Endodermal cell (in vitro differentiated cells): Measurements from ENCODE around the gene PM20D1. TPM values are rescaled to one million over a fixed set of nuclear protein-coding genes. Genes with fewer than 3 reads are reported as not detected.

Source experiments
- DNase-seq: peaks from one replicate; pipeline ENCODE4 v3.0.0-alpha.2; 2017
- H3K27ac ChIP-seq: 2 replicates; pipeline ENCODE4 v1.5.1; 2013; ENCODE audit warnings: mild to moderate bottlenecking, low read depth, low read length, moderate library complexity
- H3K27me3 ChIP-seq: 2 replicates; pipeline ENCODE4 v1.6.1; 2013; ENCODE audit warnings: mild to moderate bottlenecking, low read length, moderate library complexity; ENCODE audit not compliant: insufficient read depth, control insufficient read depth, poor library complexity, severe bottlenecking
- H3K36me3 ChIP-seq: 2 replicates; pipeline ENCODE4 v1.7.0; 2013; ENCODE audit warnings: mild to moderate bottlenecking, low read length, moderate library complexity; ENCODE audit not compliant: control insufficient read depth, insufficient read depth
- H3K4me1 ChIP-seq: one replicate; pipeline ENCODE4 v1.7.0; 2013; ENCODE audit warnings: low read length; ENCODE audit not compliant: control insufficient read depth, insufficient read depth
- H3K4me3 ChIP-seq: 2 replicates; pipeline ENCODE4 v1.5.1; 2013; ENCODE audit warnings: mild to moderate bottlenecking, low read length, moderate library complexity
- H3K9ac ChIP-seq: 2 replicates; pipeline ENCODE4 v1.6.1; 2013; ENCODE audit warnings: mild to moderate bottlenecking, low read length, moderate library complexity; ENCODE audit not compliant: poor library complexity, severe bottlenecking; ENCODE audit errors: extremely low read depth
- H3K9me3 ChIP-seq: 2 replicates; pipeline ENCODE4 v1.6.1; 2013; ENCODE audit warnings: mild to moderate bottlenecking, low read length, moderate library complexity; ENCODE audit not compliant: control insufficient read depth
- H3K27ac Mint-ChIP-seq: 2 replicates; pipeline ENCODE4 v1.8.0; 2020; ENCODE audit warnings: mixed read lengths
- H3K27me3 Mint-ChIP-seq: 2 replicates; pipeline ENCODE4 v1.8.0; 2021; ENCODE audit warnings: mild to moderate bottlenecking, mixed read lengths; ENCODE audit not compliant: insufficient read depth
- H3K36me3 Mint-ChIP-seq: 2 replicates; pipeline ENCODE4 v1.8.0; 2020; ENCODE audit warnings: low read depth, mixed read lengths
- H3K4me1 Mint-ChIP-seq: 2 replicates; pipeline ENCODE4 v1.8.0; 2020; ENCODE audit warnings: mixed read lengths
- H3K4me3 Mint-ChIP-seq: 2 replicates; pipeline ENCODE4 v1.8.0; 2020; ENCODE audit warnings: mild to moderate bottlenecking, moderate library complexity, mixed read lengths
- H3K9me3 Mint-ChIP-seq: 2 replicates; pipeline ENCODE4 v1.8.0; 2020; ENCODE audit warnings: mild to moderate bottlenecking, mixed read lengths
- CTCF ChIP-seq: fragments of 200-600 bp; sonication (generic); conservative IDR thresholded peaks from 2 replicates; pipeline ENCODE4 v1.5.0; 2021; ENCODE audit warnings: antibody characterized with exemption, mild to moderate bottlenecking
- WGBS, 2 experiments: methylation state at CpG; one replicate each; pipeline versions ENCODE4 v1.1.5 to v1.1.7; 2013; ENCODE audit warnings: missing lambda C conversion rate in 2 of 2, mixed read lengths in 1 of 2; ENCODE audit not compliant: insufficient coverage in 1 of 2, insufficient read length in 1 of 2; 5-methylcytosine and 5-hydroxymethylcytosine counted together
- total RNA-seq, 2 donors: library from RNA; stranded (reverse); fragmentation: NEBNext Ultra II Directional in 1 of 2; extraction: Animal tissue kit (Norgen Biotek cat#: 25700) in 1 of 2; gene quantifications; 2 replicates in 1 of 2; 3 replicates in 1 of 2; pipeline ENCODE4 v1.2.1, GENCODE V29; 2021

PM20D1 gene
- total RNA-seq, 2 donors from 2014 or later: not detected

- no peaks in the 10 kb centered on the region for H3K9me3 Mint-ChIP-seq
- Histone ChIP-seq H3K4me3 (no peak overlapping the region), H3K36me3 (peaks cover 25% of the 10 kb centered on the region), H3K9ac (no peak overlapping the region), H3K27me3 (no peaks in the 10 kb centered on the region), H3K9me3 (no peaks in the 10 kb centered on the region), H3K4me1 (peaks cover 3% of the 10 kb centered on the region), H3K27ac (no peak overlapping the region)
- DNase-seq: peak; percentile 53
- TF ChIP-seq CTCF: no peak
- H3K4me1 Mint-ChIP-seq: peaks cover 28% of the 10 kb centered on the region
- H3K36me3 Mint-ChIP-seq: peaks cover 37% of the 10 kb centered on the region
- H3K27me3 Mint-ChIP-seq: no peaks in the 10 kb centered on the region
- WGBS, 2 experiments: 73 to 100% methylated on average over 1 to 5 of the region's 5 CpGs
- H3K4me3 Mint-ChIP-seq: no peak overlapping the region
- no peak overlapping the region for H3K27ac Mint-ChIP-seq
These were observed 51.4 kb downstream of the PM20D1 start for GRCh38 chr1:205798577-205798976.

- Histone ChIP-seq H3K9me3 (no peaks in the 10 kb centered on the region), H3K4me3 (no peak overlapping the region), H3K4me1 (peaks cover 3% of the 10 kb centered on the region), H3K27ac (no peak overlapping the region), H3K9ac (no peak overlapping the region), H3K27me3 (no peaks in the 10 kb centered on the region), H3K36me3 (peaks cover 25% of the 10 kb centered on the region)
- WGBS, 2 experiments: 93 to 98% methylated on average over 2 of the region's 2 CpGs
- peaks cover 37% of the 10 kb centered on the region for H3K36me3 Mint-ChIP-seq
- H3K9me3 Mint-ChIP-seq: no peaks in the 10 kb centered on the region
- H3K27me3 Mint-ChIP-seq: no peaks in the 10 kb centered on the region
- TF ChIP-seq CTCF: no peak
- peak overlapping the region; percentile 4 for H3K27ac Mint-ChIP-seq
- H3K4me1 Mint-ChIP-seq: peaks cover 30% of the 10 kb centered on the region
- no peak for DNase-seq
- no peak overlapping the region for H3K4me3 Mint-ChIP-seq
These were observed 52.8 kb downstream of the PM20D1 start for GRCh38 chr1:205797168-205797567.

- Histone ChIP-seq H3K9me3 (no peaks in the 10 kb centered on the region), H3K27ac (no peak overlapping the region), H3K27me3 (no peaks in the 10 kb centered on the region), H3K36me3 (peaks cover 30% of the 10 kb centered on the region), H3K4me3 (no peak overlapping the region), H3K4me1 (peaks cover 3% of the 10 kb centered on the region), H3K9ac (no peak overlapping the region)
- Mint-ChIP-seq H3K9me3 (no peaks in the 10 kb centered on the region), H3K36me3 (peaks cover 41% of the 10 kb centered on the region), H3K4me1 (peaks cover 18% of the 10 kb centered on the region), H3K27ac (no peak overlapping the region), H3K4me3 (no peak overlapping the region), H3K27me3 (no peaks in the 10 kb centered on the region)
- no peak for DNase-seq
- WGBS, 2 experiments: 76 to 78% methylated on average over 4 to 5 of the region's 5 CpGs
- TF ChIP-seq CTCF: no peak
These were observed 55.8 kb downstream of the PM20D1 start for GRCh38 chr1:205794011-205794730.
